ENCODE results near the gene MOG. TPM values are rescaled to one million over a fixed set of nuclear protein-coding genes. Genes with fewer than 3 reads are reported as not detected.

MOG gene
- polyA plus RNA-seq, 3 donors, result not detected

GRCh38 chr6:29673161-29673560 lies 16.3 kb downstream of the MOG start:
- no peak for DNase-seq (ENCODE audit: low read depth in 3 of 3, low spot score in 2 of 3)

- no peak for DNase-seq (ENCODE audit: low read depth in 3 of 3, low spot score in 2 of 3)
Measured at GRCh38 chr6:29674008-29674407, 17.1 kb downstream of the MOG start.

- DNase-seq (ENCODE audit: low read depth in 3 of 3, low spot score in 2 of 3), result no peak
Measured at GRCh38 chr6:29675561-29675960, 18.7 kb downstream of the MOG start.

GRCh38 chr6:29676981-29677601 lies 20.2 kb downstream of the MOG start:
- no peak for DNase-seq (ENCODE audit: low read depth in 3 of 3, low spot score in 2 of 3)

- DNase-seq (ENCODE audit: low read depth in 3 of 3, low spot score in 2 of 3), result no peak
Measured at GRCh38 chr6:29678114-29678513, 21.2 kb downstream of the MOG start.

GRCh38 chr6:29679962-29680361 lies 23.1 kb downstream of the MOG start:
- no peak for DNase-seq (ENCODE audit: low read depth in 3 of 3, low spot score in 2 of 3)

GRCh38 chr6:29680416-29680815 lies 23.5 kb downstream of the MOG start:
- no peak for DNase-seq (ENCODE audit: low read depth in 3 of 3, low spot score in 2 of 3)

- no peak for DNase-seq (ENCODE audit: low read depth in 3 of 3, low spot score in 2 of 3)
Measured at GRCh38 chr6:29680904-29681303, 24.0 kb downstream of the MOG start, which contains the start of gene ZFP57. ZFP57 (minus strand) TSS chr6:29681152; CDS start chr6:29677003, 4,149 bp downstream.

GRCh38 chr6:29681811-29682210 lies 24.9 kb downstream of the MOG start:
- no peak for DNase-seq (ENCODE audit: low read depth in 3 of 3, low spot score in 2 of 3)

GRCh38 chr6:29685718-29686326 lies 28.9 kb downstream of the MOG start:
- DNase-seq (ENCODE audit: low read depth in 3 of 3, low spot score in 2 of 3), result no peak

GRCh38 chr6:29694637-29695036 lies 37.7 kb downstream of the MOG start:
- no peak for DNase-seq (ENCODE audit: low read depth in 3 of 3, low spot score in 2 of 3)

- no peak for DNase-seq (ENCODE audit: low read depth in 3 of 3, low spot score in 2 of 3)
Measured at GRCh38 chr6:29696147-29697125, 39.5 kb downstream of the MOG start.

- DNase-seq (ENCODE audit: low read depth in 3 of 3, low spot score in 2 of 3), result no peak
Measured at GRCh38 chr6:29702519-29703103, 45.7 kb downstream of the MOG start.

- DNase-seq (ENCODE audit: low read depth in 3 of 3, low spot score in 2 of 3), result peak in 1 of 3 donors; percentile 26
Measured at GRCh38 chr6:29705389-29706231, 48.7 kb downstream of the MOG start.

GRCh38 chr6:29708432-29709179 lies 51.7 kb downstream of the MOG start:
- no peak for DNase-seq (ENCODE audit: low read depth in 3 of 3, low spot score in 2 of 3)

GRCh38 chr6:29709188-29709587 lies 52.3 kb downstream of the MOG start:
- no peak for DNase-seq (ENCODE audit: low read depth in 3 of 3, low spot score in 2 of 3)

GRCh38 chr6:29710281-29710941 lies 53.5 kb downstream of the MOG start:
- no peak for DNase-seq (ENCODE audit: low read depth in 3 of 3, low spot score in 2 of 3)

GRCh38 chr6:29720863-29721262 lies 64.0 kb downstream of the MOG start:
- DNase-seq (ENCODE audit: low read depth in 3 of 3, low spot score in 2 of 3), result no peak
